ENCODE data around the gene DDO. TPM values are rescaled to one million over a fixed set of nuclear protein-coding genes. Genes with fewer than 3 reads are reported as not detected.

DDO gene
- total and polyA plus RNA-seq, 2 of the 8 experiments (the other 6 are each of a cell fraction or from before 2014, with no cell fraction given): not detected

GRCh38 chr6:110428153-110428552, 12.8 kb upstream of the DDO start:
- Histone ChIP-seq H2BK120ac (replicated peaks; ENCODE audit: low read depth, low read length) (no peak overlapping the region), H3K9ac (replicated peaks in 1 of 4; ENCODE audit: extremely low read depth in 1 of 4, low read depth in 3 of 4, low read length in 3 of 4) (no peak overlapping the region; a peak in 1 of 7 replicates), H3K79me1 (ENCODE audit: low read depth, low read length) (no peaks in the 10 kb centered on the region), H3K23ac (ENCODE audit: insufficient read length) (no peak overlapping the region), H3K9me3 (ENCODE audit: insufficient read depth in 2 of 2, low read depth in 1 of 2, low read length in 1 of 2) (no peaks in the 10 kb centered on the region), H2AFZ (ENCODE audit: low read length) (no peak overlapping the region), H4K91ac (replicated peaks; ENCODE audit: insufficient read length, low read length) (no peak overlapping the region), H4K20me1 (replicated peaks in 1 of 2; ENCODE audit: control insufficient read depth in 1 of 2, insufficient read depth in 2 of 2, low read length in 2 of 2) (no peaks in the 10 kb centered on the region), H2BK5ac (ENCODE audit: low read depth, low read length) (no peak overlapping the region), H3K27ac (ENCODE audit: low read depth, low read length) (no peak overlapping the region), H2BK15ac (ENCODE audit: low read length) (no peak overlapping the region), H3K4me3 (ENCODE audit: extremely low read depth in 1 of 4, insufficient read depth in 2 of 4, low read depth in 3 of 4, low read length in 4 of 4) (no peak overlapping the region), H3K18ac (ENCODE audit: extremely low read depth, low read length) (no peak overlapping the region), H2BK20ac (ENCODE audit: low read length) (no peak overlapping the region), H2AK5ac (ENCODE audit: low read depth, low read length) (no peak overlapping the region), H3K4me2 (ENCODE audit: insufficient read depth in 1 of 2, low read depth in 2 of 2, low read length in 2 of 2) (no peak overlapping the region), H4K8ac (ENCODE audit: extremely low read depth, insufficient read depth, low read length) (no peak overlapping the region), H4K5ac (ENCODE audit: insufficient read length, low read depth, low read length) (no peak overlapping the region), H3K4ac (replicated peaks; ENCODE audit: insufficient read length, low read depth, low read length) (no peak overlapping the region), H3K27me3 (replicated peaks in 1 of 4; ENCODE audit: control insufficient read depth in 3 of 4, extremely low read depth in 1 of 4, insufficient read depth in 3 of 4, low read length in 3 of 4) (no peaks in the 10 kb centered on the region), H3K56ac (replicated peaks; ENCODE audit: insufficient read length, low read depth, low read length) (no peak overlapping the region), H3K79me2 (ENCODE audit: control insufficient read depth in 1 of 2, insufficient read depth in 2 of 2, low read length in 2 of 2) (no peaks in the 10 kb centered on the region), H3K14ac (ENCODE audit: insufficient read length) (no peak overlapping the region), H3K36me3 (ENCODE audit: control insufficient read depth in 2 of 4, insufficient read depth in 4 of 4, low read length in 3 of 4) (no peaks in the 10 kb centered on the region), H3K23me2 (ENCODE audit: low read depth, low read length) (peaks cover 3% of the 10 kb centered on the region; the same call in 1 of the 2 replicates), H3K4me1 (replicated peaks in 1 of 4; ENCODE audit: control insufficient read depth in 3 of 4, insufficient read depth in 4 of 4, low read length in 3 of 4) (peaks cover 0 to 2% (median 0%) of the 10 kb centered on the region in 4 experiments; a peak in 1 of 7 replicates), H2BK12ac (ENCODE audit: low read depth, low read length) (no peak overlapping the region)
- ChIA-PET POLR2A (ENCODE audit: partially characterized antibody) (no interaction called here), CTCF (ENCODE audit: partially characterized antibody) (no interaction called here)
- no peak for DNase-seq (ENCODE audit: low read depth in 1 of 2, low spot score in 2 of 2)
- WGBS, 2 experiments (ENCODE audit: extremely low coverage in 1 of 2, insufficient coverage in 1 of 2, insufficient read length in 1 of 2, insufficient replicate concordance in 2 of 2, low coverage in 1 of 2, low lambda C conversion rate in 2 of 2, missing lambda C conversion rate in 1 of 2): 100% methylated on average over 2 of the region's 2 CpGs; no CpG with 5 or more reads in 1 of the 2 experiments
- FAIRE-seq: no peak
- TF ChIP-seq GABPA (IDR thresholded peaks at IDR 0.05; ENCODE audit: borderline replicate concordance, insufficient read depth, low read length) (no peak), KDM1A (IDR thresholded peaks at IDR 0.05; ENCODE audit: borderline replicate concordance, low read length) (no peak), TAF1 (IDR thresholded peaks at IDR 0.05; ENCODE audit: low read depth, low read length) (no peak), ASH2L (IDR thresholded peaks at IDR 0.05; ENCODE audit: low read length) (no peak), BRCA1 (IDR thresholded peaks at IDR 0.05; ENCODE audit: low read depth, low read length) (no peak), CTBP2 (IDR thresholded peaks at IDR 0.05; ENCODE audit: borderline replicate concordance, insufficient read depth, insufficient read length, low read length) (no peak), CHD2 (IDR thresholded peaks at IDR 0.05; ENCODE audit: low read length) (no peak)
